Colon (tissue), 2 donors: ENCODE data around the gene ATP8A2.
"Not testable (repeated sequence)": the region's sequence is repeated elsewhere in the genome, so short reads cannot be mapped to it uniquely, and the experiment has no call there.

ENCODE experiments used
- FAIRE-seq: peaks from 2 replicates; lab custom pipeline; 2012; peaks lifted over from hg19 to GRCh38; lab: Jason Lieb, UNC
- donor health status: control.
- donor health status: control.

Gene ATP8A2

GRCh38 chr13:25561812-25562211 lies 190.0 kb downstream of the ATP8A2 start:
- FAIRE-seq, result no peak

DNA sequence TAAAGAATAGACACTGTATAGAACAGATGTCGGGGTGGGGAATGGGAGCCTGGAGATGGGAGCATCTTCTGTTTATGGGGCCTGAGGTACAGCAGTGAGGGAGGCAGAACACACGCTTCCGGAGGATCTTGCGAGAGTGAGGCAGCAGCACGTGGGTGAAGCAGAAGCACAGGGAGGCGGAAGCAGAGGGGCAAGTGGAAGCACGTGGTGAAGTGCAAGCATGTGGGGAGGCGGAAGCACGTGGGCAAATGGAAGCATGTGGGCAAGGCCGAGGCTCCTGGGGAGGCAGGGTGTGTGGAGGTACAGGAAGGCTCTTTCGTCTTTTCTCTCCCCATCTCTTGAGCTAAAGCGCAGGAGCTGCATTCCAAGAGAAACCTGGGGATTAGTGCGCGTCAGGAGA lies 198.4 kb downstream of the ATP8A2 start:
- FAIRE-seq, result no peak

DNA sequence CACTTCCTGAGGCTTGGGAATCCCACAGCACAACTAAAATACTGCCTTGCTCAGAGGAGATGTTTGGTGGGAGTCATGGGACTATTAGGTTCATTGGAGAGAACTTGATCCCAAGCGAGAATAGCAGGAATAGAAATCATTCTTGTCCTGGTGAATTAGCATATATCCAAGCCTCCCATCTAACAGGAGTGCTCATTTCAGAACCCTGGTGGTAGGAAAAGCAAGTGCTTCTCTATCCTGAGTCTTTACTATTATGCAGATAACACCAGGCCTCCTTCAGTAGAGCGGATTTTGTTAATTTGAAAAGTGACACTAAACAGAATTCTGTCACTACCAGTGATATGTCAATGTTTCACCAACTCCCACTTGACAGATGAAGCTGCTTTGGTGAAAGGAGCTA lies 199.5 kb downstream of the ATP8A2 start:
- FAIRE-seq, result no peak

DNA sequence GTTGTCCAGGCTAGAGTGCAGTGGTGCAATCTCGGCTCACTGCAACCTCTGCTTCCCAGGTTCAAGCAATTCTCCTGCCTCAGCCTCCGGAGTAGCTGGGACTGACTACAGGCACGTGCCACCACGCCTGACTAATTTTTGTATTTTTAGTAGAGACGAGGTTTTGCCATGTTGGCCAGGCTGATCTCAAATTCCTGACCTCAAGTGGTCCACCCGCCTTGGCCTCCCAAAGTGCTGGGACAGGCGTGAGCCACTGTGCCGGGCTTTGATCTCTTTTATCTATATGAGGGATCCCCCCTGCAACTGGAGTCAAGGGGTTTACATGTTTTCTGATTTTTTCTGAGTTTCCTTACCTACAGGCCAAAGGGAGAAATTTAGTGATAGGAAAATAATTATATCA lies 200.4 kb downstream of the ATP8A2 start:
- FAIRE-seq, result not testable (repeated sequence)

- no peak for FAIRE-seq
Observed at GRCh38 chr13:25574437-25575411, 202.9 kb downstream of the ATP8A2 start.

GRCh38 chr13:25575562-25575961 lies 203.8 kb downstream of the ATP8A2 start:
- no peak for FAIRE-seq

- no peak for FAIRE-seq
Observed at GRCh38 chr13:25578526-25578925, 206.8 kb downstream of the ATP8A2 start.

DNA sequence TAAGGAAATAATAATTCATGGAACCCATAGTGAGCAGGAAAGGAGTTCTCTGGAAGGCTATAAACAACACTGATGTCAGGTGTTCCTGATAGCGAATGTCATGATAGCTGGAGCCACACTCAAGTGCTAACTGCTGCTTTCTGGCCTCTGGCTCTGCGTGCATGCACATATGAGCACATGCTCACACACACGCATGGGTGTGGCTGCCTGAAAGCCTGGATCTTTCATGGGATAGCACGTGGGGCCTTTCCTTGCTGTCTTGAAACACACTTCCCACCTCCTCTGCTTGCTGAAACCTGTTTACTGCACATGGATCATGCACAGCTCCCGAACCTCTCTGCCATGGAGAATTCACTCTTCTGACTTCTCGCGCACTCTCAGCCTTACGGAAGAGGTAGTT lies 207.4 kb downstream of the ATP8A2 start:
- FAIRE-seq, result no peak

- FAIRE-seq, result no peak
Observed at GRCh38 chr13:25581351-25581750, 209.6 kb downstream of the ATP8A2 start.

- FAIRE-seq, result no peak
Observed at GRCh38 chr13:25584087-25584486, 212.3 kb downstream of the ATP8A2 start.

DNA sequence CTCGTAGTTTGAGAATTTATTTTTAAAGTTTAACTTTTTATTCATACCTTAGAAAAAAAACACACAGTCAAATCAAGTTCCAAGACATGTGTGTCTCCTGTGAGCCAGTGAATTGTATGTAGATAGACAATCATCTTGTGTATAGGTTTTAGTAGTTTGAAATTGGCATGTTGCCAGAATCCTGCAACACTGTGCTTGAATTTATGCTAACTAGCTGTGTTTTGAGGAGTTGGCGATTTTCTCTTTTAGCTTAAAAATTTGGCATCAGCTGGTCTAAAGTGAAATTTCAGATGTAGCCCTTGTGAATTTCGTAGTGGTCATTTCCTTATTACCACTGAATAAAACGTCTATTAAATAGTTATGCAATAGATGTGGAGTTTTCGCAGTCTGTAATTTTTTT lies 213.2 kb downstream of the ATP8A2 start:
- no peak for FAIRE-seq

DNA sequence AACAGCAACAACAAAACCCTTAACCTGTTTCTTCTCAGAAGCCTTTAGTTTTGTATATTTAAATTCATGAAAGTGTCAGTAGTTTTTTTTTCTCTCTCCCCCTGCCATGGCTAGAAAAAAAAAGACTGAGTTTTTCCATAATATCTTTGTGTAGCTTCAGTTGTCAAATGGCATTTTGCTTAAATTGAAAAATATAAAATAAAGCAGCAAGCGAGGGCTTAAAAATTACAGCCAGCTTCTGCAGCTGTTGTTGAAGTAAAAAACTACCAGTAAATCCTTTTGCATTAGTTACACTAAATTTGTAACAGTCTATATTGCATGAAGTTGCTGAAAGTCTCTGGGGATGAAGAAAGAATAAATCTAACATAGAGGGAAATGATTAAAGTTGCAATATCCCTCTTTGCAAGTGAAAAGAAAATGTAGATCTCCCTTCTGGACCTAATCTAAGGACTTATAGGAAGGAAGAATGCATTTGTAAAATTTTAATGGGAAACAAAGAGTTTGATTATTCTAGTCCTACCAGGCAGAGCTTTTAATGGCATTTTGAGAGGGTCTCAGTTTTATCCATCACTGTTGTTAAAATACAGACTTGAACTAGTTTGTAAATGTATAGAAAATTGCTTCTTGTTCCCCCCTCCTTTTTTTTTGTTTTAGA lies 215.7 kb downstream of the ATP8A2 start:
- no peak for FAIRE-seq

DNA sequence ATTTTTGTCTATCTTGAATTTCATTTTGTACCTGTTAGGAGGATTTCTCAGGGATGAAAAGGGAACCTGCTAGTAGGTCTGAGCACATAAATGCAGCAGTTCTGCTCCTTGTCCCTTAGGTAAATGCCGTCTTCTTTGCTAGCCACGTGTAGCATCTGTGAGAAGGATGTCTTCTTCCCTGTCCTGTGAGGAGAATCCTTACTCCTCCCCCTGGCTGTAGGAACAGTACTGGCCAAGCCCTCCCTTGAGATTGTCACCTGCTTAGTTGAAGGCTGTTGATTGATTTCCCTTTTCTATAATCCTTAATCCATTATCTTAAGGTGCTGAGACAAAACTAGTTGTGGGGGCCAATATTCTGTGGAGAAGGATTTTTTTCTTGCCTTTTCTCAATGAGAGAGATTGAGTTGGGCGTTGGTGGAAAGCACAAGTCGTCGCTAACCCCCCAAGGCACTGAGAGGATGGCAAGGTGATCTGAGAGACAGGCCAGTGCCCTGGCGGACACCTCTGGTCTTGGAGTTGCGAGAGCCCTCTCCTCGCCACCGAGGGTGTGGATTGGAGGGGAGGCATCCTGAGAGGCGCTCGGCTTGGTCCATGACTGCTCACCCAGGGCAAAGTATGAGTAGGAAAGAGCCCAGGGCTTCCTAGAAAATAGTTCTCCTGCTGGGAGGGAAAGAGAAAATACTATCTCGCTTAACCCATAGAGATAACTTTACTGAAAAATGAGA lies 216.7 kb downstream of the ATP8A2 start:
- no peak for FAIRE-seq

GRCh38 chr13:25598421-25598820 lies 226.6 kb downstream of the ATP8A2 start:
- no peak for FAIRE-seq

DNA sequence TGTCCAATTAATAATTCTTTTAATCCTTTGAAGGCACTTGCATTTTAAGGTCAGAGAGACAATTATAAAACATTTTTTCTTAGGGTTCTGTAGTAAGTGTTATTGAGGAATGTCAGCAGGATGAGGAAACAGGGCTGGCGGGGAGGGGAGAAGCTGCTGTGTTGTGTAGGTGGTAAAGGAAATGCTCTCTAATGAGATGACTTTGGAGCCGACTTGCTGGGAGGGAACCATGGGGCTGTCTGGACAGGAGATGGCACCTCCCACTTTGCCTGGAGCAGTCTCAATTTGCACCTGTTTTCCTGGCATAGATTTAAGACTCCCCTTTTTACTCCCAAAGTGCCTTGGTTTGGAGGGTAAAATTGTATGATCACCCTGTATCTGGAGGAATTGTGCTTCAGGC lies 230.4 kb downstream of the ATP8A2 start:
- no peak for FAIRE-seq

DNA sequence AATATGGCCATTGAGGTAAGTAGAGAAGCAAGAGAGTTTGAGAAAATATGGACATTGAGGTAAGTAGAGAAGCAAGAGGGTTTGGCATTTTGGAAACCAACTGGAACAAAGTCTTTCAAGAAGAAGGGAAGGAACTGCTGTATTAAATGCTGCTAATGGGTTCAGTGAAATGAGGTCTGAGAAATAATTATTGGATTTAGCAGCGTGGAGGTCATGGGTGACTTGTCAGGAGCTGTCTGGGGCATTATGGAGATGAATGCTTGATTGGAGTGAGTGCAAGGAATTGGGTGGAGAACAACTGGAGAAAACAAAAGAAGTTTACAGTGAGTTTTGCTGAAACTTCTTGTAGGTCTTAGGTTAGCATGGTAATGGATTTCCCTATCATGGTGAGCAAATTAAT lies 232.3 kb downstream of the ATP8A2 start:
- no peak for FAIRE-seq

DNA sequence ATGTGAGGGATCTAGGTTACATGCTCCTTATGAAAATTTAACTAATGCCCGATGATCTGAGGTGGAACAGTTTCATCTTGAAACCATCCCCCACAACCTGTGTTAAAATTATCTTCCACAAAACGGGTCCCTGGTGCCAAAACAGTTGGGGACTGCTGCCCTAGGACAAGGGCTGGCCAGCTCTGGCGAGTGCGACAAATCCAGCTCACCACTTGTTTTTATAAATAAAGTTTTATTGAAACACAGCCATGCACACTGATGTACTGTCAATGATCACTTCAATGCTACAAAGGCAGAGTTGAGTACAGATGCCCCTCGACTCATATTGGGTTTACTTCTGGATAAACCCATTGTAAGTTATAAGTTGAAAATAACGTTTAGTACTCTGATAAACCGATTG lies 235.3 kb downstream of the ATP8A2 start:
- no peak for FAIRE-seq

DNA sequence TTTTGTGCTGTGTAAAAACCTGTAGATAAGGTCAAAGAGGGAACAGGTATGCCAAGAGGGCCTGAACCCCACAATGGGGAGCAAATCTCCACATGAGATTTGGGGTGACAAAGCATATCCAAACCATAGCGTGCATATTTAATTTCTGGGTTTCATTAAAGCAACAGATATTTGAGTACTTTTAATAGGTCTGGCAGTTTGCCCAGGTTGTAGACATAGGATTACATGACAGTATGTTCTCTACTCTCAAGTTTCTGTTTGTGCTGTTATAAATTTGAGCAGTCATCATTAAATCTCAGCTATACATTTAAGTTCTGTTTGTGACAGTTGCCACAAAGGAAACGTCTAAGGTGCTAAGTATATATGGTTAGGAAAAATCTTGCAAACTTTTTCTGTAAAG lies 236.4 kb downstream of the ATP8A2 start:
- no peak for FAIRE-seq

- no peak for FAIRE-seq
Observed at GRCh38 chr13:25616674-25617073, 244.9 kb downstream of the ATP8A2 start.

DNA sequence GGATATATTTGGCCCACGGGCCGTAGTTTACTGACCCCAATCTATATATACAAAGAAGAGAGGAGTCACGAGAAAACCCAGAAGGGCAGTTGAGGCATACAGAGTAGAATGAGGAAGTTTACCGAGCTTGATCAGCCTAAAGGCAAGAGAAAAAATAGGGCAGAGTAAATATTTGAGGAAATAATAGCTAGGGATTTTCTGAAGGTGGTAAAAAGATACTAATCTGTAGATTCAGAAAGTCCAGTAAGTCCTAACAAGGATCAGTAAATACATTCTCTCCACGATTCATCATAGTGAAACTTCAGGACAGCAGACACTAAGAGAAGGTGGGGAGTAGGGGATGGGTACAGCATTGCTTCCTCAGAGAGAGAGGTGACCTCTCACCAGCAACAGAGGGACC lies 248.1 kb downstream of the ATP8A2 start:
- FAIRE-seq, result no peak

DNA sequence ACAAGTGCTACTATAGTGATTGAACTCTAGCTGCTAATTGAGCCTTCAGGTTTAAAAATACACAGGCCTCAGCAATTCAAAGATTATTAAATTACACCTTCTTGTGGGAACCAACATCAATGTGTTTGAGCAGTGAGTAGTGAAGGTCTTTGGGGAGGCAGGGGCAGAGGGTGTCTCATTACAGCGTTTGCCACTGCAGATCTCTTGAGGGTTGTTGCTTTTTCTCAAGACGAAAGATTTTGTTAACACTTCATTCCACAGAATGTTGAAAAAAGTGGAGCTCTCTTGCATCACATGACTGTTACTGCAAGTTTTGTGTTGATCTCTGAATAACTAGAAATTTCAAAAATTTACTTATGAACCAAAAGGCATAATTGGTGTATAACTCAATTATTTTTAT lies 253.6 kb downstream of the ATP8A2 start:
- no peak for FAIRE-seq

DNA sequence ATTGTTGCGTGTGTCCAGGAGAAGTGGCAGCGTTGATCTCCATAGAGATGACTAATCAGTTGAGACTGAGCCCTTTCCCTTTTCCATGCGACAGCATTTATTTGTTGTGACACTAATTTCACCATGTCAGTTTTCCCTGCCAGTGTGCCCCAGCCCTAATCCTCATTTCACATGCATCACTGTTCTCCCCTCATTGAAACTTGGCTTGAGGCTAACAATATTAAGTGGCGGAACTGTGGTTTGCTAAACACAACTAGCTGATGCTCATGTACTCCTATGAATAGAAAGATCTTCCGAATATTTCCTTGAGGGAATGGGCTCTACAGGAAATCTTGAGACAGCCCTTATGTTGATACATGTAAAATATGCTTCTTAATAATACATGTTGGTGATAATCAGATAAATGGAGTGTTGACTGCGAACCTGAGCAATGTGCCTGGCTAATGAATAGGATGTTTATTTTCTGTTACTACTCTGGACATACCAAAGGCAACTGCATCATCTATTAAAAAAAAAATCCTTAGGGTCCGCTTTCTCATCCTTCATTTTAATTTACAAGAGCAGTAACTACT lies 258.6 kb downstream of the ATP8A2 start:
- FAIRE-seq, result no peak
